GM12875 (cell line): ENCODE measurements around the gene SIK3.

Source experiments
- H3K4me3 ChIP-seq: one replicate; pipeline ENCODE4 v1.5.1; 2011; ENCODE audit warnings: low read depth, low read length, control low read depth
- CTCF ChIP-seq: IDR thresholded peaks from 2 replicates; pipeline ENCODE4 v1.5.1; 2011; ENCODE audit warnings: low read depth, mild to moderate bottlenecking, control low read depth, inconsistent platforms, low read length, moderate library complexity, borderline replicate concordance; ENCODE audit not compliant: insufficient read depth

Gene SIK3

GRCh38 chr11:117022526-117022925, 75.7 kb downstream of the SIK3 start:
- no peak overlapping the region for H3K4me3 ChIP-seq
- TF ChIP-seq CTCF, result no peak

GRCh38 chr11:117020869-117021564, 77.2 kb downstream of the SIK3 start:
- no peak for TF ChIP-seq CTCF
- no peak overlapping the region for H3K4me3 ChIP-seq

GRCh38 chr11:117020287-117020686, 77.9 kb downstream of the SIK3 start:
- no peak for TF ChIP-seq CTCF

GRCh38 chr11:117019871-117020270, 78.4 kb downstream of the SIK3 start:
- TF ChIP-seq CTCF, result no peak
- H3K4me3 ChIP-seq, result no peak overlapping the region

More at GRCh38 chr11:117020287-117020686, 77.9 kb downstream of the SIK3 start:
- H3K4me3 ChIP-seq, result no peak overlapping the region

- TF ChIP-seq CTCF, result no peak
- no peak overlapping the region for H3K4me3 ChIP-seq
These were observed 80.8 kb downstream of the SIK3 start for GRCh38 chr11:117017456-117017855.

GRCh38 chr11:117016747-117017146, 81.5 kb downstream of the SIK3 start:
- no peak overlapping the region for H3K4me3 ChIP-seq
- no peak for TF ChIP-seq CTCF

- TF ChIP-seq CTCF, result no peak
These were observed 82.0 kb downstream of the SIK3 start for GRCh38 chr11:117016246-117016645.

More at GRCh38 chr11:117016246-117016645, 82.0 kb downstream of the SIK3 start:
- H3K4me3 ChIP-seq, result no peak overlapping the region
